ENCODE data around the gene SYNE2.

The SYNE2 gene

GRCh38 chr14:64213853-64214570 is 361.2 kb downstream of the SYNE2 start:
- TF ChIP-seq CTCF (IDR thresholded peaks at IDR 0.05; ENCODE audit: control insufficient read depth, extremely low read depth, insufficient read depth) = no peak
- peak; percentile 38 for DNase-seq (ENCODE audit: low read depth)
- H3K4me3 ChIP-seq (ENCODE audit: low read depth, low read length) = peak overlapping the region; percentile 7; the same call in 1 of the 2 replicates

GRCh38 chr14:64215274-64215673 is 362.5 kb downstream of the SYNE2 start:
- no peak for DNase-seq (ENCODE audit: low read depth)
- TF ChIP-seq CTCF (IDR thresholded peaks at IDR 0.05; ENCODE audit: control insufficient read depth, extremely low read depth, insufficient read depth) = no peak
- no peak overlapping the region for H3K4me3 ChIP-seq (ENCODE audit: low read depth, low read length)

DNA sequence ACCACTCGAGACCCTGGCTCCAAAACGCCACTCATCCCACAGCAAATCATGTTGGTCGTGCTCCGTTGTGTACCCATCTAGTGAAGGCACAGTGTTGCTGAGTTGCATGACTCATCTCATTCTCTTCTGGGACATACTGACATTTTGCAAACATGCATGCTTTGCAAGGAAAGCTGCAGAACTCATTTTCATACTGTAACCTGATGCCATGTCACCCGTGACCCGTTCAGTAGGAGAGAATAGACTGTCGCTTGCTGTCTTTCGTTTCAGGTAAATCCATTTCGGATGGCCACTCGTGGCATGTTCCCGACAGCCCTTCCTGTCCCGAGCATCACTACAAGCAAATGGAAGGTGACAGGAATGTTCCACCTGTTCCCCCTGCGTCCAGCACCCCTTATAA is 363.2 kb downstream of the SYNE2 start:
- DNase-seq (ENCODE audit: low read depth) = no peak
- H3K4me3 ChIP-seq (ENCODE audit: low read depth, low read length) = no peak overlapping the region
- no peak for TF ChIP-seq CTCF (IDR thresholded peaks at IDR 0.05; ENCODE audit: control insufficient read depth, extremely low read depth, insufficient read depth)

GRCh38 chr14:64217308-64217707 is 364.5 kb downstream of the SYNE2 start:
- no peak overlapping the region for H3K4me3 ChIP-seq (ENCODE audit: low read depth, low read length)
- no peak for TF ChIP-seq CTCF (IDR thresholded peaks at IDR 0.05; ENCODE audit: control insufficient read depth, extremely low read depth, insufficient read depth)
- no peak for DNase-seq (ENCODE audit: low read depth)

DNA sequence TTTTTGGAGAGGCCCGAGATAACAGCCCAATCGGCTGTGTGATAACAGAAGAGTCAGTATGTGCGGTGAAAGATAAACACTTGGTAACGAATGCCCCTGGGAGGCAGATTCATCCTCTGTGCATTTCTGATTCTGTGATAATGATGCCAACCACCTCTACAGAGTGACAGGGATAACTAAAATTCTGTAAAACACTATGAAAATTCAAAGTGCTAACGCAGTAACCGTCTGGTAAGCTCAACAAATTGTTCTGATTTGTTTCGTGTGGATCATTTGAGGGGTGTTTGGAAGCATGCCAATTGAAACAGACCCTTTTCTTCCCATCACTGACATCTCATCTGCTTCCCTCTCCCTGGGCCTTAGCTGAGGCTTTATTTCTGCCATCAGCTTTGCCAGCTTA is 365.0 kb downstream of the SYNE2 start:
- H3K4me3 ChIP-seq (ENCODE audit: low read depth, low read length) = no peak overlapping the region
- TF ChIP-seq CTCF (IDR thresholded peaks at IDR 0.05; ENCODE audit: control insufficient read depth, extremely low read depth, insufficient read depth) = no peak
- no peak for DNase-seq (ENCODE audit: low read depth)

DNA sequence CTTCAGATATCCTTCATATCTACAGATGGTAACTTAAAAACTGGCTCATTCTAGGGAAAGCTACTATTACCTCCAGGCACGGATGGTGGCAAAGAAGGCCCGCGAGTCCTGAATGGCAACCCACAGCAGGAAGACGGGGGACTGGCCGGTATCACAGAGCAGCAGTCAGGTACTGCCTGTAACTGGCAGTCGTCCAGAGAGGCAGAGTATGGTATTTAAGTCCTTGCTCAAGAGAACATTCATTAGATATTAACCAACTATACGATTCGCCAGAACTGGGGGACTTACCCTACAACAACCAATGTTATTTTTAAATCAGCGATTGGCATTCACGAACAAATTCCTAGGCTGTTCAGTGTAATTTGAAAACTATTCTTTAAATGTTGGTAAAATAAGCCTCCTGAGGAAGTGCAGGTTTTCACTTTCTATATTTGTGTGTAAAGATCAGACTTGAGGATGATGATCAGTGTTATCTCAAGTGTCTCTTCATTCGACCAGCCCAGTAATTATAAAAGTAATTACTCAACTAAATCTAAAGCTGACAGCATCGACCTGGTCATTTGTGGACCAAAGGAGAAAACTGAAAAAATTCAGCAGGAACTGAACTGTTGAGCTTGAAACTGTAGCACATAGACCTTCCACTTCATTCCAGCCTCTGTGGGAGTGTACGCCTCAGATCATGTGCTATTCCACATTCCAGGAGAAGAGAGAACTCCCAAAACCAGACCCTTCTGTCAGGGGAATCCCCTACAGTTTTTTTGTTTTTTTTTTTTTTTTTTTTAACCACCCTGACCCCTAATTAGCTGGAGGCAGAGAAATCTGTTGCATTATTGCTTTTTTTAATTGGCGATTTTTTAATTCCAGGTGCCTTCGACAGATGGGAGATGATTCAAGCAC is 365.8 kb downstream of the SYNE2 start:
- no peak overlapping the region for H3K4me3 ChIP-seq (ENCODE audit: low read depth, low read length)
- DNase-seq (ENCODE audit: low read depth) = no peak
- no peak for TF ChIP-seq CTCF (IDR thresholded peaks at IDR 0.05; ENCODE audit: control insufficient read depth, extremely low read depth, insufficient read depth)
